ENCODE results near the gene SLC22A3. TPM values are rescaled to one million over a fixed set of nuclear protein-coding genes. Genes with fewer than 3 reads are reported as not detected.
"Not testable (repeated sequence)": the region's sequence is repeated elsewhere in the genome, so short reads cannot be mapped to it uniquely, and the experiment has no call there.

SLC22A3 gene
- total RNA-seq, 2 experiments from 2014 or later = not detected

DNA sequence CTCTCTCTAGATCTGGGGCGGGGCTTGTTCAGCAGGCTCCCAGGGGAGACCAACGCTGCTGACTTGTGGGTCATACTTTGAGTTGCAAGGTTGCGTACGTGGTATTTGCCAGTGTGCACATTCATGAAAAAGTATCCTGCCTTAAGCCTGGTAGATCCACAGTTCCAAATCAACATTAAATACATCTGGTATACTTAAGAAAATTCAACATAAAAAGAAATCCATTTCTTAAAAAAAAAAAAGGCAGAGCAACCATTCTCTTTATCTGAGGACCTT, 81.4 kb downstream of the SLC22A3 start:
- Mint-ChIP-seq H3K27ac (no peak overlapping the region), H3K27me3 (peaks cover 75% of the 10 kb centered on the region), H3K4me1 (peaks cover 12% of the 10 kb centered on the region), H3K4me3 (no peak overlapping the region), H3K9me3 (no peaks in the 10 kb centered on the region), H3K36me3 (no peaks in the 10 kb centered on the region)
- no peak for DNase-seq

DNA sequence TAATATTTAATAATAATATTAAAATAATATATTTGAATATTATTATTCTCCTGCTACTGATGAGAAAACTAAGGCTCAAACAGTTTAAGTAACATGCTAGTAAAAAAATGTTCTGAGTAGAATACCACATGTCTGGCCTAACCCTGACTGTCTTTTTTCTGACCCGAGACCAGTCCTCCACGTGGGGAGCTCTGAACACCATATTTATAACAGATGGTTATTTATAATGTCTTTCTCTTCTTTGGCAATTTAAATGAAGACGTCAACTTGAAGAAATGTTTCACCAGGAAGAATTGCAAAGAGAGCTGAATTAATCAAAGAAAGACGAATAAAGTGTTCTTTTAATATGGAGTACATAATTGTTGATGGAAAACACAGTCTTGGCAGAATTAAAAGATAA, 82.0 kb downstream of the SLC22A3 start:
- Mint-ChIP-seq H3K9me3 (no peaks in the 10 kb centered on the region), H3K4me3 (no peak overlapping the region), H3K4me1 (peaks cover 12% of the 10 kb centered on the region), H3K27me3 (peaks cover 74% of the 10 kb centered on the region), H3K27ac (no peak overlapping the region), H3K36me3 (no peaks in the 10 kb centered on the region)
- no peak for DNase-seq

- H3K36me3 Mint-ChIP-seq = no peaks in the 10 kb centered on the region
- H3K4me1 Mint-ChIP-seq = peaks cover 15% of the 10 kb centered on the region
- H3K27me3 Mint-ChIP-seq = peaks cover 73% of the 10 kb centered on the region
- H3K4me3 Mint-ChIP-seq = no peak overlapping the region
- H3K27ac Mint-ChIP-seq = no peak overlapping the region
- no peak for DNase-seq
- no peaks in the 10 kb centered on the region for H3K9me3 Mint-ChIP-seq
Observed at GRCh38 chr6:160430751-160431150, 82.6 kb downstream of the SLC22A3 start.

- Mint-ChIP-seq H3K9me3 (no peaks in the 10 kb centered on the region), H3K27ac (no peak overlapping the region), H3K36me3 (no peaks in the 10 kb centered on the region), H3K27me3 (peaks cover 71% of the 10 kb centered on the region), H3K4me3 (no peak overlapping the region), H3K4me1 (peaks cover 13% of the 10 kb centered on the region)
- DNase-seq = no peak
Observed at GRCh38 chr6:160431226-160431625, 83.0 kb downstream of the SLC22A3 start.

DNA sequence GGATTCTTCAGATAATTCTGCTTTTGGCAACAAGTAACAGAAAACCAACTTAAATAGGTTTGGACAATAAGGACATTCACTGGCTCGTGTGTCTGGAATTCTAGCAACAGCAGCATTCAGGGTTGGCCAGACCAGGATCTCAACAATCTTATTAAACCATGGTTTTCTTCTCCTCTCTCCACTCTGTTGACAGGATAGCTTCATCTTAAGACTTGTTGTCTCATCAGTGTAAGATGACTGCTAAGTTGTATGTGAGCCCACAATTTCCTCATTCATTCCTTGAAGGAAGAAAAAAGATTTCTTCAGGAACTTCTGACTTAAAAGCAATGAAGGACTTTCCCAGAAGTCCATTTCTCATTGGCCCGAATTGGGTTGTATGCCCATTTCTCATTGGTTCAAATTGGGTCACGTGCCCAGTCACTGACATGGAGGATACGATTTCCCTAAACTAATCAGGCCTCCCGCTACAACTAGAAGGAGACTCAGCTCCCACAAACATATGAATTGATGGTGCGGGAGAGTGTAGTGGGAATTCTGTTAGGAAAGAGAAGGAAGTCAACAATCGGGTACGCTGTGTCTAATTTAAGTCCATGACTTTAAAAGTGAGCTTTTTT, 83.7 kb downstream of the SLC22A3 start:
- peaks cover 71% of the 10 kb centered on the region for H3K27me3 Mint-ChIP-seq
- no peak for DNase-seq
- no peaks in the 10 kb centered on the region for H3K36me3 Mint-ChIP-seq
- H3K4me3 Mint-ChIP-seq = no peak overlapping the region
- no peaks in the 10 kb centered on the region for H3K9me3 Mint-ChIP-seq
- no peak overlapping the region for H3K27ac Mint-ChIP-seq
- peaks cover 7% of the 10 kb centered on the region for H3K4me1 Mint-ChIP-seq

- no peak overlapping the region for H3K4me3 Mint-ChIP-seq
- H3K9me3 Mint-ChIP-seq = no peaks in the 10 kb centered on the region
- no peaks in the 10 kb centered on the region for H3K36me3 Mint-ChIP-seq
- H3K4me1 Mint-ChIP-seq = peaks cover 6% of the 10 kb centered on the region
- H3K27ac Mint-ChIP-seq = no peak overlapping the region
- DNase-seq = no peak
- H3K27me3 Mint-ChIP-seq = peaks cover 65% of the 10 kb centered on the region
Observed at GRCh38 chr6:160435935-160436334, 87.8 kb downstream of the SLC22A3 start.

- H3K4me1 Mint-ChIP-seq = peaks cover 6% of the 10 kb centered on the region
- H3K4me3 Mint-ChIP-seq = no peak overlapping the region
- DNase-seq = no peak
- no peak overlapping the region for H3K27ac Mint-ChIP-seq
- H3K27me3 Mint-ChIP-seq = peaks cover 62% of the 10 kb centered on the region
- no peaks in the 10 kb centered on the region for H3K36me3 Mint-ChIP-seq
- no peaks in the 10 kb centered on the region for H3K9me3 Mint-ChIP-seq
Observed at GRCh38 chr6:160437154-160437553, 89.0 kb downstream of the SLC22A3 start.

- Mint-ChIP-seq H3K4me1 (peaks cover 6% of the 10 kb centered on the region), H3K36me3 (no peaks in the 10 kb centered on the region), H3K4me3 (no peak overlapping the region), H3K27ac (no peak overlapping the region), H3K9me3 (no peaks in the 10 kb centered on the region), H3K27me3 (peaks cover 58% of the 10 kb centered on the region)
- DNase-seq = no peak
Observed at GRCh38 chr6:160437775-160438174, 89.6 kb downstream of the SLC22A3 start.

DNA sequence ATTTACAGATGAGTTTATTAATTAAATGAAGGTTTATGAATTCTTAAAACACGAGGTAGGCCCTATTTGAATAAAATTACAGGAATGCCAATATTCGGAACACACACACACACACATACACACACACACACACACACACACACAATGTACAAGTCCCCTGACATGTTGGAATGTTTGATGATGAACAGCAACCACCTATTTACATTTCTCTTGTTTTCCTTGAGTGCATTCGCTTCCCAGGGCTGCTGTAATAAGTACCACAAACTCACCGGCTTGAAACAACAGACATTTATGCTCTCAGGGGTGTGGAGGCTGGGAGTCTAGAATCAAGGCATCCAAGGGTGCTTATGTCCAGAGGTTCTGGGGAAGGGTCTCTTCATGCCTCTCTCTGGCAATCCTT, 90.3 kb downstream of the SLC22A3 start:
- H3K9me3 Mint-ChIP-seq = no peaks in the 10 kb centered on the region
- no peak overlapping the region for H3K4me3 Mint-ChIP-seq
- no peak for DNase-seq
- H3K27me3 Mint-ChIP-seq = peaks cover 56% of the 10 kb centered on the region
- H3K27ac Mint-ChIP-seq = no peak overlapping the region
- H3K36me3 Mint-ChIP-seq = no peaks in the 10 kb centered on the region
- peaks cover 8% of the 10 kb centered on the region for H3K4me1 Mint-ChIP-seq

- Mint-ChIP-seq H3K9me3 (no peaks in the 10 kb centered on the region), H3K27ac (no peak overlapping the region), H3K36me3 (no peaks in the 10 kb centered on the region), H3K27me3 (peaks cover 57% of the 10 kb centered on the region), H3K4me1 (peaks cover 8% of the 10 kb centered on the region), H3K4me3 (no peak overlapping the region)
- DNase-seq = no peak
Observed at GRCh38 chr6:160439751-160440150, 91.6 kb downstream of the SLC22A3 start.

GRCh38 chr6:160442151-160442550, 94.0 kb downstream of the SLC22A3 start:
- H3K9me3 Mint-ChIP-seq = no peaks in the 10 kb centered on the region
- peaks cover 2% of the 10 kb centered on the region for H3K4me1 Mint-ChIP-seq
- DNase-seq = no peak
- no peaks in the 10 kb centered on the region for H3K36me3 Mint-ChIP-seq
- no peak overlapping the region for H3K27ac Mint-ChIP-seq
- peaks cover 52% of the 10 kb centered on the region for H3K27me3 Mint-ChIP-seq
- no peak overlapping the region for H3K4me3 Mint-ChIP-seq

- Mint-ChIP-seq H3K27me3 (peaks cover 46% of the 10 kb centered on the region), H3K36me3 (no peaks in the 10 kb centered on the region), H3K4me1 (peaks cover 2% of the 10 kb centered on the region), H3K4me3 (no peak overlapping the region), H3K9me3 (peaks cover 4% of the 10 kb centered on the region), H3K27ac (no peak overlapping the region)
- DNase-seq = no peak
Observed at GRCh38 chr6:160445130-160445529, 97.0 kb downstream of the SLC22A3 start.

- DNase-seq = no peak
- Mint-ChIP-seq H3K4me1 (peaks cover 2% of the 10 kb centered on the region), H3K9me3 (peaks cover 4% of the 10 kb centered on the region), H3K27ac (no peak overlapping the region), H3K36me3 (no peaks in the 10 kb centered on the region), H3K27me3 (peaks cover 43% of the 10 kb centered on the region), H3K4me3 (no peak overlapping the region)
Observed at GRCh38 chr6:160447350-160447749, 99.2 kb downstream of the SLC22A3 start.

DNA sequence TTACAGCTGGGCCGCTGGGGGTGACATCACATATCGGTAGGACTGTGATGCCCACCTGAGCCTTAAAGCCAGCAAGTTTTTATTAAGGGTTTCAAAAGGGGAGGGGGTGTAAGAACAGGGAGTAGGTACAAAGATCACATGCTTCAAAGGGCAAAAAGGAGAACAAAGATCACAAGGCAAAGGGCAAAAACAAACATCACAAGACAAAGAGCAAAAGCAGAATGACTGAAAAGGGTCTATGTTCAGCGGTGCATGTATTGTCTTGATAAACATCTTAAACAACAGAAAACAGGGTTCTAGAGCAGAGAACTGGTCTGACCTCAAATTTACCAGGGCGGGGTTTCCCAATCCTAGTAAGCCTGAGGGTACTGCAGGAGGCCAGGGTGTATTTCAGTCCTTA, 101.6 kb downstream of the SLC22A3 start:
- not testable (repeated sequence) for H3K27ac Mint-ChIP-seq, H3K4me3 Mint-ChIP-seq, DNase-seq, H3K4me1 Mint-ChIP-seq, H3K9me3 Mint-ChIP-seq, H3K36me3 Mint-ChIP-seq
- peaks cover 47% of the 10 kb centered on the region for H3K27me3 Mint-ChIP-seq

GRCh38 chr6:160450849-160451248, 102.7 kb downstream of the SLC22A3 start:
- no peak for DNase-seq
- Mint-ChIP-seq H3K4me1 (no peaks in the 10 kb centered on the region), H3K4me3 (no peak overlapping the region), H3K27me3 (peaks cover 41% of the 10 kb centered on the region), H3K36me3 (no peaks in the 10 kb centered on the region), H3K9me3 (peaks cover 4% of the 10 kb centered on the region), H3K27ac (no peak overlapping the region)

- no peak overlapping the region for H3K27ac Mint-ChIP-seq
- no peak overlapping the region for H3K4me3 Mint-ChIP-seq
- no peaks in the 10 kb centered on the region for H3K36me3 Mint-ChIP-seq
- peaks cover 7% of the 10 kb centered on the region for H3K4me1 Mint-ChIP-seq
- H3K27me3 Mint-ChIP-seq = peaks cover 22% of the 10 kb centered on the region
- H3K9me3 Mint-ChIP-seq = peaks cover 4% of the 10 kb centered on the region
- DNase-seq = no peak
Observed at GRCh38 chr6:160454303-160454702, 106.1 kb downstream of the SLC22A3 start.

GRCh38 chr6:160455081-160455480, 106.9 kb downstream of the SLC22A3 start:
- H3K4me1 Mint-ChIP-seq = peaks cover 10% of the 10 kb centered on the region
- peaks cover 22% of the 10 kb centered on the region for H3K27me3 Mint-ChIP-seq
- no peak for DNase-seq
- H3K27ac Mint-ChIP-seq = no peak overlapping the region
- H3K36me3 Mint-ChIP-seq = no peaks in the 10 kb centered on the region
- no peaks in the 10 kb centered on the region for H3K9me3 Mint-ChIP-seq
- no peak overlapping the region for H3K4me3 Mint-ChIP-seq
